ENCODE data around the gene ZNF473. TPM values are rescaled to one million over a fixed set of nuclear protein-coding genes. Genes with fewer than 3 reads are reported as not detected.

Gene ZNF473
- total RNA-seq, 1 experiment from 2014 or later, result 6.8 TPM

DNA sequence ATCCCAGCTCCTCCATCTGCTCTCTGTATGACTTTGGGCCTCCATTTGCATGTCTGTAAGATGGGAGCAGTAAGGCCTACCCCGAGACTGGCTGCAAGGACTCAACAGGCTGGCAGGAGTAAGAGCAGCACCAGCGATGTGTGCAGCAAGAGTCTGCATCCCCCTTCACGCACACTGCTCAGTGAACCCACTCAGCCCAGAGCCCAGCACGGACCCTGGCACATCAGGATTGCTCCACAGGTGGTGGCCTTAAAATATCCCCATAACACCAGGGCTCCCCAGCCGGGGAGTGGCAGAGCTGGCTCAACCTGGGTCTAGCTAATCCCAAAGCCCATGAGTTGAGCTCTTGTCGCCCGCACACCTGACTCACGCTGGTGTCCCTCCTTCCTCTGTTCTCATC lies 24.0 kb upstream of the ZNF473 start:
- no peak for DNase-seq (ENCODE audit: low read depth)
- in situ Hi-C loops (cut with HindIII; ENCODE audit: low pct_unique_long_range_greater_than_20kb, low sequenced_read_pairs), result no loop called here

DNA sequence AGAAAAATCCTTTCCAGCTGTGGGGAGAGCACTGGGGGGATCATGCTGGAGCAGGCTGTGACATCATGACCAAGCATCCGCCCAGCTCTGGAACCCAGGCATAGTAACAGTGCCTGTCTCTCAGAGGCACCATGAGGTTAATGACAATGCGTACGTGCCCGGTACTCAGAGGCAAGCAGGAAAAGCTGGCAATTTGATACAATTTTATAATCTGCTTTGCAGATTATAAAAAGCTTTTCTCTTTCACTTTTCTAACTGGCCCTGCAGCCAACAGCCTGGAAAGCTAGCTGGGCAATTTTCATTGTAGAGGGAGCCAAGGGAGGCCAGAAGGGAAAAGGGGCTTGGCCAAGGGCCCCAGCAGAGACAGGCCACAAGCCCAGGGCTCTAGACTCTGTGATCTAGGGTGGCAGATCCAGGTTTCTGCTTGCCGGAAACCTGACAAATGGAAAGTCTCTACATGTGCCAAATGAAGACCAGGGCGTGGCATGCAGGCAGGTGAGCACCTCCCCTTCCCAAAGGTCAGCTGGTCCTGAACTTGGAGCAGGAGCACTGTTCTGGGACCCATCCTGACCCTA lies 23.3 kb upstream of the ZNF473 start:
- no peak for DNase-seq (ENCODE audit: low read depth)
- in situ Hi-C loops (cut with HindIII; ENCODE audit: low pct_unique_long_range_greater_than_20kb, low sequenced_read_pairs), result no loop called here

DNA sequence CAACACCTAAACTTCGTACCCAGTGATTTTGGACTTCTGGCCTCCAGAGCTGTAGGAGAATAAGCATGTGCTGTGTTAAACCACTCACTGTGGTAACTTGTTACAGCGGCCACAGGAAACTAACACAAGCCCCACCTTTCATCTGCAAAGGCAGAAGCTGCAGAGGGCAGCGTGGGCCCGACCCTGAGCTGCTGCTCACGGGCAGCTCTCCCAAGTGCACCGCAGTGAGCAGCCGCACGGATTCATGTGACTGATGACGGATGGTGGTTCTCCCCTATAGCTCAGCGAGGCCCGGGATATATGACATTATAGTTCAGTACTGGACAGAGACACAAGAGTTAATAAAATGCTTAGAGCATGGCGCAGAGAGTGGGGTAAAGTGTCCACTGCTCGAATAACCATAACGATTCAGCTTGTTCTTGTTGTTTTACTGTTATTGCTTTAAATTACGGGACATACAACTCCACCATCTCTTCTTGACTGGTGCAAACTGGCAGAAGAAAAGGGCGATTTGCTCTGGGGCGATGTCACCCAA lies 22.5 kb upstream of the ZNF473 start:
- no peak for DNase-seq (ENCODE audit: low read depth)

GRCh38 chr19:50003810-50004419 lies 21.9 kb upstream of the ZNF473 start:
- in situ Hi-C loops (cut with HindIII; ENCODE audit: low pct_unique_long_range_greater_than_20kb, low sequenced_read_pairs), result no loop called here
- DNase-seq (ENCODE audit: low read depth), result peak; percentile 97

More for the DNA sequence above, 22.5 kb upstream of the ZNF473 start:
- in situ Hi-C loops (cut with HindIII; ENCODE audit: low pct_unique_long_range_greater_than_20kb, low sequenced_read_pairs), result no loop called here

GRCh38 chr19:50005428-50005827 lies 20.4 kb upstream of the ZNF473 start:
- in situ Hi-C loops (cut with HindIII; ENCODE audit: low pct_unique_long_range_greater_than_20kb, low sequenced_read_pairs), result no loop called here
- DNase-seq (ENCODE audit: low read depth), result no peak

GRCh38 chr19:50007170-50007569 lies 18.6 kb upstream of the ZNF473 start:
- in situ Hi-C loops (cut with HindIII; ENCODE audit: low pct_unique_long_range_greater_than_20kb, low sequenced_read_pairs), result no loop called here
- DNase-seq (ENCODE audit: low read depth), result no peak

DNA sequence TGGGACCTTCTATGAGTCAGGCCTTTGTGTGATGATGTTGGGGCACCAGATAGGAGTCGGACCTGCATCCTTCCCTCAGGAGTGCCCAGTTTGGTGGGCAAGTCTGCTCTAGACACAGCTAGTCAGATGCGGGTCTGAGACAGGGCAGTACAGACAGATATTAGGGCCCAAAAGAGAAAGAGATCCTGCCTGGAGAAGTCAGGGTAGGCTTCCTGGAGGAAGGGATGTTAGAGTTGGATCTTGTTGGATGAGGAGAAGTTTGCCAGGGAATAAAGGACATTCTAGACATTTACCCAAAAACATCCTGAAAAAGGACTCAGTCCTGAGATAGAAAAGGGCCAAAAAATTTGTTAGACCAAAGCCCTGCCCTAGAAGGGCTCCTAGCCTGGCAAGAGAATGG lies 17.9 kb upstream of the ZNF473 start:
- in situ Hi-C loops (cut with HindIII; ENCODE audit: low pct_unique_long_range_greater_than_20kb, low sequenced_read_pairs), result no loop called here
- no peak for DNase-seq (ENCODE audit: low read depth)

GRCh38 chr19:50008532-50008931 lies 17.3 kb upstream of the ZNF473 start:
- no peak for DNase-seq (ENCODE audit: low read depth)
- in situ Hi-C loops (cut with HindIII; ENCODE audit: low pct_unique_long_range_greater_than_20kb, low sequenced_read_pairs), result no loop called here

DNA sequence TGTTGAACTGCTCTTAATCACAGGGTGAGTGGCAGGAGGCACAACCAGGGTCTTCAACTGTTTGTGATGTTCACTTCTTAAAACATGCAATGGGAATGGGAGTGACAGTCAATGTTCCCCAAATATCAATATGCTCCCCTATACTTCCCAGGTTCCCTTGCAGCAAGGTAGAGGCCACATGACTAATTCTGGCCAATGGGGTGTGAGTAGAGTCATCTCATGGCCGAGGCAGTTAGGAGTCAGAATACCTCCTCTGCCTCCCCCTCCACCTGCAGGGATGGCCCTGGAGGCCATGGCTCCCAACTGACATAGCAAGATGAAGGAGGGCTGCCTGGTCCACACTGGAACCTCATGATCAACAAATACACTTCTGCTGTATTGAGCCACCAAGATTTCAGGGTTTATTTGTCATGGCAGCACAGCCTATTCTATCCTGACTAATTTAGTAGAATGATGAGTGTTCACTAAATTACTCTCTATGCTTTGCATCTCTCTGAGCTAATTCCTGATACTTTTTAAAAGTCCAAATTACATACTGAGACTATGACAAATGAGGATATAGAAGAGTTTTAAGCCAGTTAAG lies 9.5 kb upstream of the ZNF473 start:
- in situ Hi-C loops (cut with HindIII; ENCODE audit: low pct_unique_long_range_greater_than_20kb, low sequenced_read_pairs), result no loop called here
- DNase-seq (ENCODE audit: low read depth), result no peak

GRCh38 chr19:50020481-50020880 lies 5.3 kb upstream of the ZNF473 start:
- in situ Hi-C loops (cut with HindIII; ENCODE audit: low pct_unique_long_range_greater_than_20kb, low sequenced_read_pairs), result no loop called here
- DNase-seq (ENCODE audit: low read depth), result peak; percentile 90

GRCh38 chr19:50022823-50023222 lies 3.0 kb upstream of the ZNF473 start:
- no peak for DNase-seq (ENCODE audit: low read depth)
- in situ Hi-C loops (cut with HindIII; ENCODE audit: low pct_unique_long_range_greater_than_20kb, low sequenced_read_pairs), result no loop called here

DNA sequence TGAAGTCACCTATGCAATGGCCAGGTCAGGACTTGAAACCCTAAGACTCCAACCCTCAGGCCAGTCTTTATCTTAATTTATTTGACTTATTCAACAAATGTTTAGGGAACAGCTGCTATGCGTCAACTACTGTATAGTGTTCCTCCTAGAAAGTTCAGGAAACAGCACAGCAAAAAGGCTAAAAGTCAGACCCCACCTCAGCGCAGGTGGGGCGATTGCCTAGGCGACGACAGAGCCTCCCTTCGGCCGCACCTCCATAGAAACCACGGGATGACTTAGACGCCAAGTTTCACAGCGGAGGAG lies 1.1 kb upstream of the ZNF473 start:
- no peak for DNase-seq (ENCODE audit: low read depth)
- in situ Hi-C loops (cut with HindIII; ENCODE audit: low pct_unique_long_range_greater_than_20kb, low sequenced_read_pairs), result no loop called here

DNA sequence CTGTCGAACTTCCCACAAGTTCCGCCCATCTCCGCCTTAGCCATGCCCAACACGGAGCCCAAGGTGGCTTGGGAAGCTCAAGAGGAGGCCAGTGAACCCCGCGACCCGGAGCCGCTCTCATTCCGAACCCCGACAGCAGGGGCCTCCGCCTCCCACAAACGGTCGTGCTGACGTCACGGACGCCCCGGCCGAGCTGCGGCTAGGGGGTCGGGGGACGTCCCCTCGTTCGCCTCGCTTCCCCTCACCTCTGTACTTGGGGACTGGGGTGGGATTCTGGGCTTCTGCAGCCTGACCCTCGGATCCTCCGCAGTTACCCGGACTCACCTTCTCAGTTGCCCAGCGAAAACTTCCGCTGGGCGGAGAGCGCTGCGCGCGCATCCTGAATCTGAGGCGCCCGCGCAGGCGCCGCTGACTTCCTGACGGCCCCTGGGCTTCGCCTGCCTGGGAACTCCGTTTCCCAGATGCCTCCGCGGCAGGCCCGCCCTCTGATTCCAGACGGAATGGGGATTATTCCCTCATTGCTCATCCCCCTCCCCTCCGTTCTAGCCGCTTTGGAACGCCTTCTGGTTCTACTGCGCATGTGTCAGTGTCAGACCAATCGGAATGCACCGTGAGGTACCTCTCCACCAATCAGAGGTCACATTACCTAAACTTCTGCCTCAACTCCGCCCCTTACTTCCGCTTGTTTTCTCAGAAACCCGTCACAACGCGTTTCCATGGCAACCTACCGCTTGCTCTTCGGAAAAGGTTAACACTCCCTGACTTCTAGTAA lies 597 bp upstream of the ZNF473 start, which contains the start of gene VRK3:
Gene VRK3 (minus strand): TSS at position 351 of the 772 bp plus-strand sequence. CDS start 9,210 bp downstream, outside the sequence.
- in situ Hi-C loops (cut with HindIII; ENCODE audit: low pct_unique_long_range_greater_than_20kb, low sequenced_read_pairs), result no loop called here
- DNase-seq (ENCODE audit: low read depth), result peak; percentile 100

DNA sequence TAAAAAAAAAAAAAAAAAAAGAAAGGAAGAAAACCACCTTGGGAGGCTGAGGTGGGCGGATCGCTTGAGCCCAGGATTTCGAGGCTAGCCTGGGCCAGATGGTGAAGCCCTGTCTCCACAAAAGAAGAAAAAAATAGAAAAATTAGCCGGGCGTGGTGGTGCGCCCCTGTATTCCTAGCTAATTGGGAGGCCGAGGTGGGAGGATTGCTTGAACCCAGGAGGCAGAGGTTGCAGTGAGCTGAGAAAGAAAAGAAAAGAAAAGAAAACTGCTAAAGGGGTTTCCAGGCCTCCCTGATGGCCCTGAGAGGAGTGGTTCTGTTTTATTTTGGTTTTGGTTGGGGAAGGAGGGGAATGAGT lies 723 bp downstream of the ZNF473 start:
- in situ Hi-C loops (cut with HindIII; ENCODE audit: low pct_unique_long_range_greater_than_20kb, low sequenced_read_pairs), result no loop called here
- no peak for DNase-seq (ENCODE audit: low read depth)

DNA sequence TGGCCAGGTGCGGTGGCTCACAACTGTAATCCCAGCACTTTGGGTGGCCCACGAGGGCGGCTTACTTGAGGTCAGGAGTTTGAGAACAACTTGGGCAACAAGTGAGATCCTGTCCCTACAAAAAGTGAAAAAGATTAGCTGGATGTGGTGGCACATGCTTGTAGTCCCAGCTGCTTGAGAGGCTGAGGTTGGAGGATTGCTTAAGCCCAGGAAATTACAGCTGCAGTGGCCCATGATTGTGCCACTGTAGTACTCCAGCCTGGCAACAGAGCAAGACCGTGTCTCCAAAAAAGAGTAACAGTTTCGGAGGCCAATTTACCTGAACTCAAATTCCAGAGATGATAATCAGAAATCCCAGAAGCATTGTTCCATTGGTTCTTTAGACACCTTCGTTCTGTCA lies 4.4 kb downstream of the ZNF473 start:
- no peak for DNase-seq (ENCODE audit: low read depth)
- in situ Hi-C loops (cut with HindIII; ENCODE audit: low pct_unique_long_range_greater_than_20kb, low sequenced_read_pairs), result no loop called here

- no peak for DNase-seq (ENCODE audit: low read depth)
- in situ Hi-C loops (cut with HindIII; ENCODE audit: low pct_unique_long_range_greater_than_20kb, low sequenced_read_pairs), result no loop called here
Observed at GRCh38 chr19:50030937-50031336, 5.1 kb downstream of the ZNF473 start.

DNA sequence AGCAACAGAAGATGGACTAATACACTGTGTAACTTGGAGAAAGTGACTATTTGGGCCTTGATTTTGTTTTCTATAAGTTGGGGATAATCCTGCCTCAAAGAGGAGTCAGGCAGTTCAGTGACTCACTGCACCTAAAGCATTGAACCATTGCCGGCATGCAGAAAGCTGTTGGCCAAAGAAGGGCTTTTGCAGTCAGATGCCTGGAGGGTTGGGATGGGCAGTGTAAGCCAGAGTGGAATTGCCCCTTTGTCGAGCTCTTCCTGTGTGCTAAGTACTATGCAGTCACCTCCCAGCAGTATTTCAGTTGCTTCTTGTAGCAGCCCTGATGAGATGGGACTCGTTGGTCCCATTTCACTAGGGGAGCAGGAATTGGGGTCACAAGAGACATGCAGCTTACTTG lies 11.1 kb downstream of the ZNF473 start:
- in situ Hi-C loops (cut with HindIII; ENCODE audit: low pct_unique_long_range_greater_than_20kb, low sequenced_read_pairs), result no loop called here
- no peak for DNase-seq (ENCODE audit: low read depth)

GRCh38 chr19:50039968-50040367 lies 14.2 kb downstream of the ZNF473 start:
- in situ Hi-C loops (cut with HindIII; ENCODE audit: low pct_unique_long_range_greater_than_20kb, low sequenced_read_pairs), result no loop called here

GRCh38 chr19:50040967-50041366 lies 15.2 kb downstream of the ZNF473 start:
- no peak for DNase-seq (ENCODE audit: low read depth)
- in situ Hi-C loops (cut with HindIII; ENCODE audit: low pct_unique_long_range_greater_than_20kb, low sequenced_read_pairs), result no loop called here

More at GRCh38 chr19:50039968-50040367, 14.2 kb downstream of the ZNF473 start:
- no peak for DNase-seq (ENCODE audit: low read depth)
